Skeletal muscle cell (primary cell): ENCODE measurements around the gene USP11.

Experiments
- DNase-seq: peaks from one replicate; pipeline ENCODE4 v3.0.0-alpha.2; 2010; ENCODE audit warnings: low read depth
- H3K4me3 ChIP-seq: 2 replicates; pipeline ENCODE4 v1.5.1; 2011; ENCODE audit warnings: low read depth, mild to moderate bottlenecking, control low read depth, low read length, moderate library complexity

USP11 gene

DNA sequence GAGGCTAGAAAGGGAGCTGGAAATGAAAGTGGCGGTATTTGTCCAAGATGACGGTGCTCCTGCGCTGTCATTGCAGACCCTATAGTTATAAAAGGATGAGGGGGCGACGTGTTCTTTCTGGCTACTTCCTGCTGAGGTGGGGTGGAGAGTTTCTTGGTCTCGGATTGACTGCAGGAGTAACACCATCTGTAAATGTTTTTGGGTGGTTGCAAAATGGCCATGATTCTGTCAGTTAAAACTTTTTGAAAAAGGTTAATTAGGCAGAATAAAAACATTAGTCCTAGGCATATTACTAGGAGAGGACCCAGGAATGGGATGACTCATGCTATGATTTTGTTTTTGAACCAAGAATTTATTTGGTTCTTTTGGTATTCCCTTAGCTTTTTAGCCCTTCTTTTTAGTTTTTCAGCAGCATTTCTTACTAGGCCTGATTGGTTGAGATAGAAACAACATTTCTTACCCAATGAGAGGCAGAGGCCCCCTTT lies 53.1 kb downstream of the USP11 start:
- no peak overlapping the region for H3K4me3 ChIP-seq
- no peak for DNase-seq

DNA sequence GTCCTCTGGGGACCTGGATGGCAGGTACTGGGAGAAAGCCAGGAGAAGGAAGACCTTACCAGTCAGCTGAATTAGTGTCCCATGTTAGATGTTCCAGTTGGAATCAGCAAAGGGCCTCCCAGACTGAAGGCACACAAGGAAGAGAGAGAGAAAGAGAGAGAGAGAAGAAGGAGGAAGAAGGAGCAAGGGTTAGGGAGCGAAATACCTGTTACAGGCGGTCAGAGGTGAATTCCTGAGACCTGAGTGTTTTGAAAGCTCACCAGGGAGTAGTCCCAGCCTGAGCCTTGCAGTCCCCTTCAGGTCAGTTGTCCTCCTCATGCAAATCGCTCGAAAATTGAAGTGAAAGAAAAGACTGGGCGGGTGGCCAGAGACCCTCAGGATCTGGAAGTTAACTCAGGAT lies 60.3 kb downstream of the USP11 start:
- DNase-seq: no peak

DNA sequence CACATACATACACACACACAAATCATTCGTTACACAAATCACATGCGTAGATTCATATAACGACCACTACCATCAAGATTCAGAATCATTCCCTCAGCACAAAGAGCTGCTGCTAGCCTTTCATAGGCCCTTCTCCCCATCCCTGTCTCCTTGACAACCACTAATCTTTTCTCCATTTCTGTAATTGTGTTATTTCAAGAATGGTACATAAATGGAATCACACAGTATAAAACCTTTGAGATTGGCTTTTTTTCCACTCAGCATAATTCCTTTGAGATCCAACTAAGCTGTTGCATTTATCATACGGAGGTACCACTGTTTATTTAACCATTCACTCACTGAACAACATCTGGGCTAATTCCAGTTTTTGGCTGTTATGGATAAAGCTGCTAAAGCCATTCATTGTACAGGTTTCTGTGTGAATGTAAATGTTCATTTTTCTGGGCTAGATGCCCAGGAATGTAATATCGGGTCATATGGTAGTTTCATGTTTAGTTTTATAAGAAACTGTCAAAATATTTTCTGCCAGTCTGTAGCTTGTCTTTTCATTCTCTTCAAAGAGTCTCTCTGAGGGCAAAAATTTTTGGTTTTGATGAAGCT lies 64.1 kb downstream of the USP11 start:
- no peak for DNase-seq
- no peak overlapping the region for H3K4me3 ChIP-seq

More for the DNA sequence above, 60.3 kb downstream of the USP11 start:
- no peak overlapping the region for H3K4me3 ChIP-seq

GRCh38 chrX:47297874-47298273 lies 65.1 kb downstream of the USP11 start:
- no peak for DNase-seq
- H3K4me3 ChIP-seq: no peak overlapping the region
